HG03565 (cell line): ENCODE data around the gene LRRC37B.
"Not testable (repeated sequence)": the region's sequence is repeated elsewhere in the genome, so short reads cannot be mapped to it uniquely, and the experiment has no call there.

ENCODE experiments used
- ATAC-seq: cut with Tn5 transposase; IDR thresholded peaks from one replicate; pipeline ENCODE4 v1.9.1; 2021; ENCODE audit warnings: mild to moderate bottlenecking, moderate library complexity; ENCODE audit not compliant: unreplicated experiment

LRRC37B gene

GRCh38 chr17:32041306-32041875, 34.2 kb downstream of the LRRC37B start:
- ATAC-seq: not testable (repeated sequence)

GRCh38 chr17:32042266-32042665, 35.1 kb downstream of the LRRC37B start:
- ATAC-seq: not testable (repeated sequence)

DNA sequence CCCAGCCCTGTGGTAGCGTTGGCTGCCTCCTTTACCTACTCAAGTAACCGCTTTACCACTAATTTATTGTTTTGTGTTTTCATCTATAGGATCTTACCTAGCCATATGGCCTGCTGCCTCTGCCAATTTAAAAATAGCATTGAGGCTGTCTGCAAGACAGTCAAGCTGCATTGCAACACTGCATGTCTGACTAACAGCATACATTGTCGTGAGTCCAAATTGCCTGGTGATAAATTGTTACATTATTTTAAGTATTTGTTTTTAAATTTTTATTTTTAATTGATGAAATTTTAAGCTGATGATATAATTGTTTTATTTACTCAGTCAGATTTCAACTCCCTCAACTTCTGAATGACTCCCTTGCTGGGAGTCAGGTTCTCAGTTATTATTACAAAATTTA, 38.4 kb downstream of the LRRC37B start:
- ATAC-seq: not testable (repeated sequence)

DNA sequence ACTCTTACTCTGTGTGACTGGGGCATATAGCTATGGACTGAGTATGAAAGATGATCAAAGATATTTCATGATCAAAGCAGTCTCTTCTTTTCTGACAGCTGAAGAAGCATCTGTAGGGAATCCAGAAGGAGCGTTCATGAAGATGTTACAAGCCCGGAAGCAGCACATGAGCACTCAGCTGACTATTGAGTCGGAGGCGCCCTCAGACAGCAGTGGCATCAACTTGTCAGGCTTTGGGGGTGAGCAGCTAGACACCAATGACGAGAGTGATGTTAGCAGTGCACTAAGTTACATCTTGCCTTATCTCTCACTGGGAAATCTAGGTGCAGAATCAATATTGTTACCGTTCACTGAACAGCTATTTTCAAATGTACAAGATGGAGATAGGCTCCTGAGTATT, 40.5 kb downstream of the LRRC37B start:
- not testable (repeated sequence) for ATAC-seq

DNA sequence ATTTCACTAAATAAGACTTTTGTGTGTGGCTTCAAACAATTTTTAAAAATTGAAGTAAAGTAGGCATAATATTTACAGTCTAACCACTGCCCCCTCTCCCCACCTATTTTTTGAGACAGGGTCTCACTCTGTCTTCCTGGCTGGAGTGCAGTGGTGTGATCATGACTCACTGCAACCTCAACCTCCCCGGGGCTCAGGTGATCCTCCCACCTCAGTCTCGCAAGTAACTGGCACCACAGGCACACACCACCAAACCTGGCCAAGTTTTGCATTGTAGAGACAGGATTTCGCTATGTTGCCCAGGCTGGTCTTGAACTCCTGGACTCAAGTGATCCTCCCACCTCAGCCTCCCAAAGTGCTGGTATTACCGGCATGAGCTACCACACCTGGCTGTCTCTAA, 47.8 kb downstream of the LRRC37B start:
- ATAC-seq: not testable (repeated sequence)

DNA sequence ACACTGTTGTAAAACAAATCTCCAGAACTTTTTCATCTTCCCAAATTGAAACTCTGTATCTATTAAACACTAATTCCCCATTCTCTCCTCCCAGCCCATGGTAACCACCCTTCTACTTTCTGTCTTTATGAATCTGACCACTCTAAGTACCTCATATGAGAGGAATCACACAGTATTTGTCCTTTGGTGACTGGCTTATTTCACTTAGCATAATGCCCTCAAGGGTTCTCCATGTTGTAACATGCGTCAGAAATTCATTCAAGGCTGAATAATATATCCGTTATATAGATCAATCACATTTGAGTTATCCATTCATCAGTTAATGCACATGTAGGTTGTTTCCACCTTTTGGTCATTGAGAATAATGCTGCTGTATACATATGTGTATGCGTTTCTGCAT, 48.2 kb downstream of the LRRC37B start:
- not testable (repeated sequence) for ATAC-seq

DNA sequence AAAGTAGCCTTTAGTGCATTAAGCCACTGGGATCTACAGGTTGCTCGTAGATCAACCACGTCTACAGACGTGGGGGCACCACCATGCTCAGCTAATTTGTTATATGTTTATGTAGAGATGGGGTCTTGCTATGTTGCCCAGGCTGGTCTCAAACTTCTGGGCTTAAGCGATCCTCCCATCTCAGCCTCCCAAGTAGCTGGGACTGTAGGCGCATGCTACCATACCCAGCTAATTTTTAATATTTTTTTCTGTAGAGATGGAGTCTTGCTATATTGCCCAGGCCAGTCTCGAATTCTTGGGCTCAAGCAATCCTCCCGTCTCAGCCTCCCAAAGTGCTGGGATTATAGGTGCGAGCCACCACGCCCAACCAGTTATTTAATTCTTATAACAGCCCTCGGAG, 49.3 kb downstream of the LRRC37B start:
- not testable (repeated sequence) for ATAC-seq

- not testable (repeated sequence) for ATAC-seq
These were observed 50.4 kb downstream of the LRRC37B start for GRCh38 chr17:32057460-32058105.

DNA sequence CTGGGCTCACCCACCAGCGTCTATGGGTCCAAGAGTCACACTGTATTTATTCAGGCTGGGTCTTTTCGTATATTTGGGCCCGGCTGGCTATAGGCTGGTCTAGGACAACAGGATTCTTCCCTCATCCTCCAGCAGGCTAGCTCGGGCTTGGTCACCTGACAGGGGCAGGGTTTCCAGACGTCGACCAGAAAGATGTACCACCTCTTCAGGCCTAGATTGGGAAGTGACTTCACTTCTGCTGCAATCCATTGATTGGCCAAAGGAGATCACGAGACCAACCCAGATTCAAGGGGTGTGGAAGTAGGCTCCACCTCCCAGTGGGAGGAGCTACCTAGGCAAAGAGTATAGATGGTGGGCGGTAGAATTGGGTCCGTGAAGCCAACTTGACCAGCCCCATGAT, 53.5 kb downstream of the LRRC37B start:
- ATAC-seq: not testable (repeated sequence)

DNA sequence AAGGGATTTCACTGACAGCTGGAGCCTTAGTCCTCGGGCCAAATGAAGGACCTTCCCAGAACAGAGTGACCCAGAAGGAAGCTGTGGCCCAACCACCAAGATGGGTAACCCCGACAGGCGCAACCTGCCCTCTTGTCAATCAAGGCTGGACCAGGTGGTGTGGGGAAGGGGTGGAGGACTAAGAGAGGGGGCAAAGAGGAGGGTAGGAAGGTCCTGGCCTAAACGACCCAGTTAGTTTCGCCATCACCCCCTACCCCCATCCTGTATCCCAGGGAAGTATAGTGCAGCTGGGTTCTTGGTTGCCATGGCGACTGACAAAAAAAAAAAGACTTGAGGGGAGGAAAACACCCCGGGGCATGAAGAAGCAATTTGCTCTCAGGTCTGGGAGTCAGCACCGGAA, 54.7 kb downstream of the LRRC37B start:
- not testable (repeated sequence) for ATAC-seq

DNA sequence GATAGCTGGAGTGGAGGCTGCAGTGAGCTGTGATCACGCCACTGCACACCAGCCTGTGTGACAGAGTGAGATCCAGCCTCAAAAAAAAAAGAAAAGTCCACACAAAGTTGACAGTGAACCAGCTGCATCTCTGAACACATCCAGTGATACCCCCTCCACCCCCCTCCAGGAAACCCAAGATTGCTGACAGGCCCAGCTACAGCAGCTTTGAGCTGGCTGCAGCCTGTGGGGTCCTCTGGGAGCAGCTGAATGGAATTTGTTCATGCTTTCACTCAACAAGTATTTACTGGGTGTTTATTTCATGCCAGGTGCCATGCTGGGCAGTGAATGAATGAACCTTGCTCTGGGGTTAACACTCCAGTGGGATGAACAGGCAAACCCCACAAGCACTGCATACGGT, 56.9 kb downstream of the LRRC37B start:
- ATAC-seq: not testable (repeated sequence)

GRCh38 chr17:32066123-32066680, 59.0 kb downstream of the LRRC37B start:
- ATAC-seq: not testable (repeated sequence)

- ATAC-seq: not testable (repeated sequence)
These were observed 59.9 kb downstream of the LRRC37B start for GRCh38 chr17:32066863-32067642.

GRCh38 chr17:32069067-32069466, 61.9 kb downstream of the LRRC37B start:
- not testable (repeated sequence) for ATAC-seq

DNA sequence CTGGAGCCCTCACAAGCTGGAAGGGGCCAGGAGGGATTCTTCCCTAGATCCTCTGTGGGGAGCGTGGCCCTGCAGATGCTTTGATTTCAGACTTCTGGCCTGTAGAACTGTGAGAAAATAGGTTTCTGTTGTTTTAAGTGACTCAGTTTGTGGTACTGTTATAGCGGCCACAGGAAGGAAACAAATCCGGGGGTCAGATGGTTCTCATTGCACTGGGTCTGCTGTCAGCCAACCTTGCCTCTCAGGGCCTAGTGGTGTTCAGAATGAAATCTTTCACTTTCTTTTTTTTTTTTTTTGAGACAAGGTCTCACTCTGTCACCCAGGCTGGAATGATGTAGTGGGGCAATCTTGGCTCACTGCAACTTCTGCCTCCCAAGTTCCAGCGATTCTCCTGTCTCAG, 64.8 kb downstream of the LRRC37B start:
- not testable (repeated sequence) for ATAC-seq

DNA sequence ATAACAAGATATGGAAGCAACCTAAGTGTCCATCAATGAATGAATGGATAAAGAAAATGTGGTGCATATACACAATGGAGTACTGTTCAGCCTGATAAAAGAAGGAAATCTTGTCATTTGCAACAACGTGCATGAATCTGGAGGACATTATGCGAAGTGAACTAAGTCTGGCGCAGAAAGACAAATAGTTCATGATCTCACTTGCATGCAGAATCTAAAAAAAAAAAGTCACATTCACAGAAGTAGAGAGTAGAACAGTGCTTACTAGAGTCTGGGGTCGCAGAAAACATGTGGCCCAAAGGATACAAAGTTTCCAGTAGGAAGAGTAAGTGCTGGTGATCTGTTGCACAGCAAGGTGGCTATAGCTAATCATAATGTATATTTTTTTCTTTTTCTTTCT, 65.9 kb downstream of the LRRC37B start:
- not testable (repeated sequence) for ATAC-seq

- peak; percentile 70 for ATAC-seq
These were observed 72.6 kb downstream of the LRRC37B start for GRCh38 chr17:32079753-32080152.

DNA sequence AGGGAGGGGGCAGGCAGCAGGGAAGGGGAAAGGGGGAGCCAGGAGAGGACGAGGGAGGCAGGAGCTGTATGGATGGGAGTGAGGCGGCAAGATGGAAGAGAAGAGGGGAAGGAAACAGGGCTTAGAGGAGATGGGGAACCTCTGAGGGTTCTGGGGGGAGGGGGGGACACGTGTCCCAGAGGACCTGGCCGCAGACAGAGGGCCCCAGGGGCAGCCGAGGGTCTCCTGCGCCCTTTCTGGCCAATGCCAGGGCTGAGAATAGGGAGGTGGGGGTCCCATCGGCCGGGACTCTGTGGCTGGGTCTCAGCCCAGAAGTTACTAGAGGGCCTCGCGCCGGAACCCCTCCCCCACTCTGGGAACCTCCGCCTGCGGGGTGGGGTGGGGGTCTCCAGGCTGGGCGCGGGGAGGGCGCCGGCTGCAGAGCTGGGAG, 76.4 kb downstream of the LRRC37B start:
- ATAC-seq: not testable (repeated sequence)

- not testable (repeated sequence) for ATAC-seq
These were observed 77.1 kb downstream of the LRRC37B start for GRCh38 chr17:32084003-32084941.
